ENCODE results near the gene SNAI3. TPM values are rescaled to one million over a fixed set of nuclear protein-coding genes. Genes with fewer than 3 reads are reported as not detected.

The SNAI3 gene
- total RNA-seq, 1 experiment from 2014 or later: not detected

GRCh38 chr16:88691129-88691813, 5.0 kb upstream of the SNAI3 start:
- Histone ChIP-seq H3K4me3 (ENCODE audit: low read depth in 2 of 2, low read length in 2 of 2) (no peak overlapping the region), H3K4me1 (ENCODE audit: control insufficient read depth, insufficient read depth, low read length) (no peaks in the 10 kb centered on the region; the same call in 1 of the 2 replicates), H3K9me3 (ENCODE audit: control insufficient read depth, insufficient read depth, low read depth, low read length) (no peaks in the 10 kb centered on the region), H3K27ac (ENCODE audit: low read length) (no peak overlapping the region), H3K27me3 (ENCODE audit: control insufficient read depth, insufficient read depth, low read length) (no peaks in the 10 kb centered on the region), H3K36me3 (ENCODE audit: control insufficient read depth, insufficient read depth, low read length) (no peaks in the 10 kb centered on the region)
- intact Hi-C loops (cut with micrococcal nuclease; ENCODE audit: unreplicated experiment) (no loop called here), in situ Hi-C loops (cut with HindIII; ENCODE audit: low pct_unique_long_range_greater_than_20kb, low sequenced_read_pairs) (no loop called here)
- DNase-seq (ENCODE audit: low read depth, low spot score): no peak
- BruUV-seq (replicated peaks): no TSS peak
- ChIA-PET CTCF (no interaction called here), POLR2A (no interaction called here)
- no peak for ATAC-seq
- TF ChIP-seq TCF7L2 (IDR thresholded peaks at IDR 0.05; ENCODE audit: low read depth, low read length): no peak
- TF ChIP-seq REST (IDR thresholded peaks at IDR 0.05; ENCODE audit: insufficient read depth in 1 of 2, low read depth in 2 of 2, low read length in 1 of 2): no peak
- no peak for TF ChIP-seq SIN3A (IDR thresholded peaks at IDR 0.05; ENCODE audit: borderline replicate concordance, insufficient read depth, low read depth, low read length)
- TF ChIP-seq POLR2AphosphoS5 (IDR thresholded peaks at IDR 0.05; ENCODE audit: low read depth, low read length): no peak
- TF ChIP-seq CTCF (IDR thresholded peaks at IDR 0.05): no peak

GRCh38 chr16:88690341-88691128, 4.2 kb upstream of the SNAI3 start:
- CTCF ChIA-PET: no interaction called here
- ATAC-seq: no peak

More at GRCh38 chr16:88690341-88691128, 4.2 kb upstream of the SNAI3 start:
- intact Hi-C loops (cut with micrococcal nuclease; ENCODE audit: unreplicated experiment): no loop called here
- Histone ChIP-seq H3K9me3 (ENCODE audit: control insufficient read depth, insufficient read depth, low read depth, low read length) (no peaks in the 10 kb centered on the region), H3K36me3 (ENCODE audit: control insufficient read depth, insufficient read depth, low read length) (no peaks in the 10 kb centered on the region), H3K27me3 (ENCODE audit: control insufficient read depth, insufficient read depth, low read length) (no peaks in the 10 kb centered on the region), H3K27ac (ENCODE audit: low read length) (no peak overlapping the region), H3K4me1 (ENCODE audit: control insufficient read depth, insufficient read depth, low read length) (no peaks in the 10 kb centered on the region; the same call in 1 of the 2 replicates), H3K4me3 (ENCODE audit: low read depth in 2 of 2, low read length in 2 of 2) (no peak overlapping the region)
- in situ Hi-C loops (cut with HindIII; ENCODE audit: low pct_unique_long_range_greater_than_20kb, low sequenced_read_pairs): no loop called here
- BruUV-seq (replicated peaks): no TSS peak
- POLR2A ChIA-PET: no interaction called here
- TF ChIP-seq CTCF (IDR thresholded peaks at IDR 0.05) (no peak), TCF7L2 (IDR thresholded peaks at IDR 0.05; ENCODE audit: low read depth, low read length) (no peak), REST (IDR thresholded peaks at IDR 0.05; ENCODE audit: insufficient read depth in 1 of 2, low read depth in 2 of 2, low read length in 1 of 2) (no peak), SIN3A (IDR thresholded peaks at IDR 0.05; ENCODE audit: borderline replicate concordance, insufficient read depth, low read depth, low read length) (no peak), POLR2AphosphoS5 (IDR thresholded peaks at IDR 0.05; ENCODE audit: low read depth, low read length) (no peak)
- DNase-seq (ENCODE audit: low read depth, low spot score): no peak
